ENCODE results near the gene KCNK2.

- TF ChIP-seq POLR2AphosphoS5 (IDR thresholded peaks at IDR 0.05; ENCODE audit: low read depth, low read length), result no peak
- no peak for TF ChIP-seq SIN3A (IDR thresholded peaks at IDR 0.05; ENCODE audit: borderline replicate concordance, insufficient read depth, low read length)
- TF ChIP-seq REST (IDR thresholded peaks at IDR 0.05; ENCODE audit: insufficient read depth in 1 of 2, low read depth in 2 of 2, low read length in 2 of 2), result no peak
- TF ChIP-seq TAF1 (IDR thresholded peaks at IDR 0.05; ENCODE audit: borderline replicate concordance, insufficient read depth, low read length), result no peak
- TF ChIP-seq FOXP2 (optimal IDR thresholded peaks at IDR 0.05; ENCODE audit: borderline replicate concordance, extremely low read depth, extremely low read length, insufficient read depth), result no peak
These were observed 51.0 kb downstream of the KCNK2 start for GRCh38 chr1:215133532-215133931.
